GM19395 (cell line): ENCODE data around the gene RIOK1.

Experiments
- ATAC-seq: cut with Tn5 transposase; IDR thresholded peaks from one replicate; pipeline ENCODE4 v1.9.1; 2021; ENCODE audit warnings: mild to moderate bottlenecking, moderate library complexity; ENCODE audit not compliant: unreplicated experiment

RIOK1 gene

GRCh38 chr6:7406743-7407142 is 17.1 kb downstream of the RIOK1 start:
- no peak for ATAC-seq

- ATAC-seq: no peak
These were observed 20.1 kb downstream of the RIOK1 start for GRCh38 chr6:7409740-7410139.

GRCh38 chr6:7410851-7411250 is 21.2 kb downstream of the RIOK1 start:
- ATAC-seq: no peak

GRCh38 chr6:7411328-7411727 is 21.7 kb downstream of the RIOK1 start:
- ATAC-seq: no peak

- no peak for ATAC-seq
These were observed 23.7 kb downstream of the RIOK1 start for GRCh38 chr6:7413151-7413823.

- ATAC-seq: no peak
These were observed 25.2 kb downstream of the RIOK1 start for GRCh38 chr6:7414811-7415210.

- ATAC-seq: no peak
These were observed 28.1 kb downstream of the RIOK1 start for GRCh38 chr6:7417684-7418083.

- ATAC-seq: no peak
These were observed 28.8 kb downstream of the RIOK1 start for GRCh38 chr6:7418238-7418905.

- no peak for ATAC-seq
These were observed 29.5 kb downstream of the RIOK1 start for GRCh38 chr6:7419065-7419464.

- no peak for ATAC-seq
These were observed 31.5 kb downstream of the RIOK1 start for GRCh38 chr6:7421066-7421465.

- no peak for ATAC-seq
These were observed 34.5 kb downstream of the RIOK1 start for GRCh38 chr6:7424058-7424457.

- no peak for ATAC-seq
These were observed 35.6 kb downstream of the RIOK1 start for GRCh38 chr6:7424967-7425807.

- ATAC-seq: no peak
These were observed 36.2 kb downstream of the RIOK1 start for GRCh38 chr6:7425808-7426190.

GRCh38 chr6:7426447-7427169 is 37.0 kb downstream of the RIOK1 start:
- no peak for ATAC-seq

- ATAC-seq: no peak
These were observed 41.7 kb downstream of the RIOK1 start for GRCh38 chr6:7431313-7431673.

GRCh38 chr6:7431674-7432390 is 42.2 kb downstream of the RIOK1 start:
- ATAC-seq: no peak

GRCh38 chr6:7432391-7433120 is 42.9 kb downstream of the RIOK1 start:
- ATAC-seq: no peak

GRCh38 chr6:7433121-7433617 is 43.6 kb downstream of the RIOK1 start:
- ATAC-seq: no peak

- no peak for ATAC-seq
These were observed 45.1 kb downstream of the RIOK1 start for GRCh38 chr6:7434672-7435071.

GRCh38 chr6:7438011-7438410 is 48.4 kb downstream of the RIOK1 start:
- ATAC-seq: no peak
